ENCODE measurements around the gene SHISA6. TPM values are rescaled to one million over a fixed set of nuclear protein-coding genes. Genes with fewer than 3 reads are reported as not detected.
A peak's percentile ranks its signal among the peaks of the same experiment; 100 is the strongest.

SHISA6 gene
- total RNA-seq, 1 experiment from 2014 or later = 2.9 TPM

GRCh38 chr17:11340803-11341202 lies 99.8 kb downstream of the SHISA6 start:
- no peaks in the 10 kb centered on the region for H3K79me1 ChIP-seq (ENCODE audit: insufficient read depth, low read depth, low read length, poor library complexity, severe bottlenecking)
- no peak overlapping the region for H3K27ac ChIP-seq (ENCODE audit: insufficient read length, low read depth, low read length)
- no peaks in the 10 kb centered on the region for H4K20me1 ChIP-seq (ENCODE audit: control insufficient read depth, insufficient read depth, insufficient read length)
- no CpG with 5 or more reads among the region's 3 CpGs for WGBS (ENCODE audit: extremely low coverage, insufficient read length, low lambda C conversion rate)
- no peak overlapping the region for H3K4ac ChIP-seq (ENCODE audit: low read depth, low read length)
- TF ChIP-seq, protein P1, sequence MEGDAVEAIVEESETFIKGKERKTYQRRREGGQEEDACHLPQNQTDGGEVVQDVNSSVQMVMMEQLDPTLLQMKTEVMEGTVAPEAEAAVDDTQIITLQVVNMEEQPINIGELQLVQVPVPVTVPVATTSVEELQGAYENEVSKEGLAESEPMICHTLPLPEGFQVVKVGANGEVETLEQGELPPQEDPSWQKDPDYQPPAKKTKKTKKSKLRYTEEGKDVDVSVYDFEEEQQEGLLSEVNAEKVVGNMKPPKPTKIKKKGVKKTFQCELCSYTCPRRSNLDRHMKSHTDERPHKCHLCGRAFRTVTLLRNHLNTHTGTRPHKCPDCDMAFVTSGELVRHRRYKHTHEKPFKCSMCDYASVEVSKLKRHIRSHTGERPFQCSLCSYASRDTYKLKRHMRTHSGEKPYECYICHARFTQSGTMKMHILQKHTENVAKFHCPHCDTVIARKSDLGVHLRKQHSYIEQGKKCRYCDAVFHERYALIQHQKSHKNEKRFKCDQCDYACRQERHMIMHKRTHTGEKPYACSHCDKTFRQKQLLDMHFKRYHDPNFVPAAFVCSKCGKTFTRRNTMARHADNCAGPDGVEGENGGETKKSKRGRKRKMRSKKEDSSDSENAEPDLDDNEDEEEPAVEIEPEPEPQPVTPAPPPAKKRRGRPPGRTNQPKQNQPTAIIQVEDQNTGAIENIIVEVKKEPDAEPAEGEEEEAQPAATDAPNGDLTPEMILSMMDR (conservative IDR thresholded peaks at IDR 0.05) = no peak
- no peaks in the 10 kb centered on the region for H3K23me2 ChIP-seq (ENCODE audit: insufficient read length, low read depth, low read length, poor library complexity, severe bottlenecking)
- Mint-ChIP-seq H3K27me3 (ENCODE audit: low read depth) (no peaks in the 10 kb centered on the region; the same call in 1 of the 2 replicates), H3K36me3 (ENCODE audit: insufficient read depth in 1 of 3, low read depth in 3 of 3) (no peaks in the 10 kb centered on the region), H3K9me3 (no peaks in the 10 kb centered on the region), H3K4me3 (no peak overlapping the region), H3K4me1 (0 out of 4 replicates have a peak, but pooled peaks cover 2% of the 10 kb centered on the region in 2 experiments), H3K27ac (peak overlapping the region in 1 of 3 experiments; percentile 2; a peak in 1 of 7 replicates)
- no peaks in the 10 kb centered on the region for H3K9me3 ChIP-seq (ENCODE audit: control insufficient read depth, low read depth, low read length)
- H2AFZ ChIP-seq (ENCODE audit: low read length) = no peak overlapping the region
- no peak overlapping the region for H4K91ac ChIP-seq (ENCODE audit: insufficient read length, low read depth, low read length)
- H2BK5ac ChIP-seq (ENCODE audit: insufficient read length, low read length) = no peak overlapping the region
- no peak overlapping the region for H4K8ac ChIP-seq (replicated peaks; ENCODE audit: insufficient read length, low read depth, low read length)
- no peak overlapping the region for H2BK20ac ChIP-seq (ENCODE audit: low read depth, low read length, poor library complexity, severe bottlenecking)
- H2AK5ac ChIP-seq (ENCODE audit: insufficient read length, low read length) = no peak overlapping the region
- no peak overlapping the region for H2BK12ac ChIP-seq (ENCODE audit: insufficient read length, low read depth, low read length)
- H4K5ac ChIP-seq (ENCODE audit: insufficient read length, low read depth, low read length) = no peak overlapping the region
- no peak overlapping the region for H3K9ac ChIP-seq (ENCODE audit: extremely low read depth, insufficient read length, low read length)
- no peak overlapping the region for H3K14ac ChIP-seq (ENCODE audit: insufficient read depth, low read length)
- H3K23ac ChIP-seq (ENCODE audit: insufficient read length, low read depth, low read length) = no peak overlapping the region
- H3K18ac ChIP-seq (ENCODE audit: insufficient read length, low read depth, low read length) = no peak overlapping the region
- H3K27me3 ChIP-seq (ENCODE audit: insufficient read depth, low read length) = no peaks in the 10 kb centered on the region
- H3K79me2 ChIP-seq (ENCODE audit: insufficient read depth, low read length) = no peaks in the 10 kb centered on the region
- H3K4me1 ChIP-seq (ENCODE audit: insufficient read depth, low read length) = no peaks in the 10 kb centered on the region
- H2BK120ac ChIP-seq (ENCODE audit: low read depth, low read length, poor library complexity, severe bottlenecking) = no peak overlapping the region
- H3T11ph ChIP-seq (ENCODE audit: low read length) = no peak overlapping the region
- no peak overlapping the region for H2BK15ac ChIP-seq (ENCODE audit: low read depth, low read length)
- no peak for DNase-seq
- H3K4me2 ChIP-seq (ENCODE audit: insufficient read depth, insufficient read length, low read length) = no peak overlapping the region
- no peak overlapping the region for H3K56ac ChIP-seq (ENCODE audit: insufficient read length, low read depth, low read length)
